PC-3 (cell line): ENCODE results near the gene FOXL2NB. TPM values are rescaled to one million over a fixed set of nuclear protein-coding genes. Genes with fewer than 3 reads are reported as not detected.
A peak's percentile ranks its signal among the peaks of the same experiment; 100 is the strongest.

Experiments
- ATAC-seq: fragments of 200-7000 bp; cut with Tn5 transposase; 2 replicates; pipeline ENCODE4 v1.9.1; 2020; ENCODE audit warnings: mild to moderate bottlenecking, moderate library complexity
- BruUV-seq: library from RNA; stranded (reverse); fragments of 400-500 nt; replicated peaks from 2 replicates; lab custom pipeline; 2021; lab: Mats Ljungman, UMichigan
- CTCF ChIA-PET: fragments of 300-600 bp; sonication (Branson Sonifier 250); formaldehyde crosslinking; loops from one replicate; lab custom pipeline; 2022; ENCODE audit warnings: antibody characterized with exemption; lab: Charles Lee
- POLR2A ChIA-PET: fragments of 300-600 bp; sonication (Branson Sonifier 250); formaldehyde crosslinking; loops from one replicate; lab custom pipeline; 2022; ENCODE audit warnings: antibody characterized with exemption; ENCODE audit not compliant: unreplicated experiment; lab: Charles Lee
- DNase-seq: peaks from one replicate; pipeline ENCODE4 v3.0.0-alpha.2; 2015
- H2AFZ ChIP-seq: fragments of 300-600 bp; sonication (generic); 2 replicates; pipeline ENCODE4 v1.6.0; 2016; ENCODE audit warnings: antibody characterized with exemption, low read length
- H3F3A ChIP-seq: fragments of 300-600 bp; sonication (generic); one replicate; pipeline ENCODE4 v1.6.0; 2017; ENCODE audit warnings: antibody characterized with exemption, low read length, control low read depth, mild to moderate bottlenecking; ENCODE audit not compliant: unreplicated experiment
- H3K27ac ChIP-seq: fragments of 300-600 bp; sonication (generic); 2 replicates; pipeline ENCODE4 v1.5.1; 2016; ENCODE audit warnings: mild to moderate bottlenecking, low read length
- H3K27me3 ChIP-seq: fragments of 300-600 bp; sonication (generic); 2 replicates; pipeline ENCODE4 v1.6.1; 2016; ENCODE audit warnings: low read length, mixed read lengths
- H3K36me3 ChIP-seq: fragments of 300-600 bp; sonication (generic); 2 replicates; pipeline ENCODE4 v1.6.1; 2016; ENCODE audit warnings: low read depth, mixed run types, low read length, mixed read lengths
- H3K4me1 ChIP-seq: fragments of 300-600 bp; sonication (generic); 2 replicates; pipeline ENCODE4 v1.5.1; 2016; ENCODE audit warnings: low read length; ENCODE audit not compliant: insufficient read depth
- H3K4me2 ChIP-seq: fragments of 300-600 bp; sonication (generic); 2 replicates; pipeline ENCODE4 v1.6.0; 2016; ENCODE audit warnings: low read length
- H3K4me3 ChIP-seq: fragments of 300-600 bp; sonication (generic); 2 replicates; pipeline ENCODE4 v1.5.1; 2016; ENCODE audit warnings: mild to moderate bottlenecking, low read length, mixed read lengths
- H3K79me2 ChIP-seq: fragments of 300-600 bp; sonication (generic); 2 replicates; pipeline ENCODE4 v1.6.1; 2017; ENCODE audit warnings: low read length, mixed read lengths
- H3K9ac ChIP-seq: fragments of 300-600 bp; sonication (generic); 2 replicates; pipeline ENCODE4 v1.6.0; 2016; ENCODE audit warnings: mild to moderate bottlenecking, low read length
- H3K9me2 ChIP-seq: fragments of 300-600 bp; sonication (generic); replicated peaks from 2 replicates; pipeline ENCODE4 v1.6.1; 2016; ENCODE audit warnings: mixed run types, low read length, mixed read lengths
- H3K9me3 ChIP-seq: fragments of 300-600 bp; sonication (generic); 2 replicates; pipeline ENCODE4 v1.6.1; 2016; ENCODE audit warnings: low read length, mixed read lengths
- H4K20me1 ChIP-seq: fragments of 300-600 bp; sonication (generic); 2 replicates; pipeline ENCODE4 v1.6.1; 2016; ENCODE audit warnings: low read length, mixed read lengths
- CTCF ChIP-seq: fragments of 300-600 bp; sonication (generic); conservative IDR thresholded peaks from 2 replicates; pipeline ENCODE4 v1.5.1; 2017; ENCODE audit warnings: antibody characterized with exemption, low read depth, mild to moderate bottlenecking, low read length
- EZH2 ChIP-seq: fragments of 300-600 bp; sonication (generic); IDR thresholded peaks from one replicate; pipeline ENCODE4 v1.6.1; 2017; ENCODE audit warnings: antibody characterized with exemption, mild to moderate bottlenecking, low read length; ENCODE audit not compliant: unreplicated experiment
- EZH2phosphoT487 ChIP-seq: fragments of 300-600 bp; sonication (generic); IDR thresholded peaks from 2 replicates; pipeline ENCODE4 v1.6.1; 2018; ENCODE audit warnings: mild to moderate bottlenecking, antibody characterized with exemption, low read length, borderline replicate concordance
- intact Hi-C: fragments of 100-400 bp; cut with micrococcal nuclease; formaldehyde crosslinking; loops from 2 replicates; pipeline ENCODE4 v1.9.0; 2023
- total RNA-seq: library from RNA; depleted of rRNA; stranded (reverse); fragments of >200 nt; gene quantifications from 2 replicates; pipeline ENCODE4 v1.2.3, GENCODE V29; 2014

FOXL2NB gene
- total RNA-seq, 1 experiment from 2014 or later = not detected

- CTCF ChIA-PET = no interaction called here
- H3K9me2 ChIP-seq = no peaks in the 10 kb centered on the region
- no peaks in the 10 kb centered on the region for H3K36me3 ChIP-seq
- intact Hi-C loops = no loop called here
- H3K9ac ChIP-seq = no peak overlapping the region
- no TSS peak for BruUV-seq
- no peaks in the 10 kb centered on the region for H3K79me2 ChIP-seq
- DNase-seq (no peak), ATAC-seq (no peak)
- H3K4me3 ChIP-seq = no peak overlapping the region
- no peaks in the 10 kb centered on the region for H4K20me1 ChIP-seq
- TF ChIP-seq CTCF (no peak), EZH2 (no peak), EZH2phosphoT487 (no peak)
- H2AFZ ChIP-seq = no peak overlapping the region
- H3K27me3 ChIP-seq = no peaks in the 10 kb centered on the region
- POLR2A ChIA-PET = no interaction called here
- no peak overlapping the region for H3K4me2 ChIP-seq
- no peaks in the 10 kb centered on the region for H3K9me3 ChIP-seq
- H3K4me1 ChIP-seq = peaks cover 23% of the 10 kb centered on the region
- H3K27ac ChIP-seq = no peak overlapping the region
- no peaks in the 10 kb centered on the region for H3F3A ChIP-seq
Measured at GRCh38 chr3:138909904-138910303, 37.1 kb upstream of the FOXL2NB start.

- Histone ChIP-seq H3K4me1 (peaks cover 24% of the 10 kb centered on the region), H3F3A (no peaks in the 10 kb centered on the region), H3K4me3 (no peak overlapping the region), H3K27ac (no peak overlapping the region), H3K9ac (no peak overlapping the region), H3K36me3 (no peaks in the 10 kb centered on the region; the same call in 1 of the 2 replicates), H3K79me2 (no peaks in the 10 kb centered on the region), H3K9me3 (no peaks in the 10 kb centered on the region), H3K9me2 (no peaks in the 10 kb centered on the region), H4K20me1 (no peaks in the 10 kb centered on the region), H3K4me2 (peak overlapping the region; percentile 58), H3K27me3 (no peaks in the 10 kb centered on the region), H2AFZ (no peak overlapping the region)
- ChIA-PET POLR2A (no interaction called here), CTCF (interaction anchor here (0.6 kb wide), 1 partner anchor 200 kb away, joined by 11 read pairs; no protein-coding TSS in a partner anchor)
- BruUV-seq = no TSS peak
- TF ChIP-seq EZH2 = no peak
- no peak for TF ChIP-seq EZH2phosphoT487
- no peak for TF ChIP-seq CTCF
- peak; percentile 32 for DNase-seq
- intact Hi-C loops = loop anchor here (1.0 kb wide), 1 partner anchor 13 kb away; no protein-coding TSS in a partner anchor
- no peak for ATAC-seq
Measured at GRCh38 chr3:138911621-138912020, 35.4 kb upstream of the FOXL2NB start.

GRCh38 chr3:138912237-138912636 is 34.8 kb upstream of the FOXL2NB start:
- Histone ChIP-seq H3K27me3 (no peaks in the 10 kb centered on the region), H3K4me1 (peaks cover 28% of the 10 kb centered on the region), H4K20me1 (no peaks in the 10 kb centered on the region), H3K9me3 (no peaks in the 10 kb centered on the region), H3K9me2 (no peaks in the 10 kb centered on the region), H3K9ac (no peak overlapping the region), H3K4me3 (no peak overlapping the region), H3K4me2 (no peak overlapping the region), H3K79me2 (no peaks in the 10 kb centered on the region), H3K27ac (no peak overlapping the region), H2AFZ (no peak overlapping the region), H3F3A (no peaks in the 10 kb centered on the region), H3K36me3 (no peaks in the 10 kb centered on the region; the same call in 1 of the 2 replicates)
- ChIA-PET POLR2A (no interaction called here), CTCF (interaction anchor here (0.6 kb wide), 1 partner anchor 201 kb away, joined by 11 read pairs; no protein-coding TSS in a partner anchor)
- DNase-seq = no peak
- TF ChIP-seq EZH2 = no peak
- no peak for TF ChIP-seq EZH2phosphoT487
- no peak for TF ChIP-seq CTCF
- intact Hi-C loops = no loop called here
- no peak for ATAC-seq
- no TSS peak for BruUV-seq
